ENCODE data around the gene CDK1. TPM values are rescaled to one million over a fixed set of nuclear protein-coding genes. Genes with fewer than 3 reads are reported as not detected.
A peak's percentile ranks its signal among the peaks of the same experiment; 100 is the strongest.

The CDK1 gene
- polyA plus RNA-seq, 1 donor (not counting 4 experiments of a cell fraction or from before 2014, with no cell fraction given) = 43.8 TPM

GRCh38 chr10:60735244-60735643 lies 43.0 kb upstream of the CDK1 start:
- Histone ChIP-seq H3K27ac (ENCODE audit: control insufficient read depth, insufficient read depth, low read length) (no peak overlapping the region), H3K4me2 (ENCODE audit: control insufficient read depth, extremely low read depth, insufficient read depth, low read depth, low read length) (peak overlapping the region; percentile 13), H3K4me3 (ENCODE audit: control insufficient read depth in 2 of 3, extremely low read depth in 1 of 3, insufficient read depth in 2 of 3, low read depth in 1 of 3, low read length in 3 of 3) (no peak overlapping the region), H3K27me3 (ENCODE audit: control insufficient read depth, extremely low read depth, insufficient read depth, low read length) (no peaks in the 10 kb centered on the region), H3K9me1 (ENCODE audit: control insufficient read depth, extremely low read depth, insufficient read depth, low read length) (no peaks in the 10 kb centered on the region), H3K79me2 (ENCODE audit: control insufficient read depth, insufficient read depth, low read length) (peaks cover 14% of the 10 kb centered on the region), H3K9me3 (ENCODE audit: control insufficient read depth, low read depth, low read length) (no peaks in the 10 kb centered on the region), H4K20me1 (ENCODE audit: control insufficient read depth, extremely low read depth, insufficient read depth, low read length) (no peaks in the 10 kb centered on the region), H3K36me3 (ENCODE audit: control insufficient read depth in 2 of 2, extremely low read depth in 1 of 2, insufficient read depth in 2 of 2, low read length in 2 of 2) (no peaks in the 10 kb centered on the region), H3K4me1 (ENCODE audit: control insufficient read depth, extremely low read depth, insufficient read depth, low read length) (peaks cover 19% of the 10 kb centered on the region), H3K9ac (ENCODE audit: control insufficient read depth, extremely low read depth, insufficient read depth, low read length) (no peak overlapping the region), H2AFZ (ENCODE audit: control insufficient read depth, low read length) (peak overlapping the region; percentile 50)
- no peak for DNase-seq (ENCODE audit: low read depth, low spot score)
- dilution Hi-C loops (cut with MboI; ENCODE audit: extremely low pct_ligation_motif_present, low sequenced_read_pairs) = no loop called here
- no peak for TF ChIP-seq EZH2 (IDR thresholded peaks at IDR 0.05; ENCODE audit: low read length)
- TF ChIP-seq, protein P1, sequence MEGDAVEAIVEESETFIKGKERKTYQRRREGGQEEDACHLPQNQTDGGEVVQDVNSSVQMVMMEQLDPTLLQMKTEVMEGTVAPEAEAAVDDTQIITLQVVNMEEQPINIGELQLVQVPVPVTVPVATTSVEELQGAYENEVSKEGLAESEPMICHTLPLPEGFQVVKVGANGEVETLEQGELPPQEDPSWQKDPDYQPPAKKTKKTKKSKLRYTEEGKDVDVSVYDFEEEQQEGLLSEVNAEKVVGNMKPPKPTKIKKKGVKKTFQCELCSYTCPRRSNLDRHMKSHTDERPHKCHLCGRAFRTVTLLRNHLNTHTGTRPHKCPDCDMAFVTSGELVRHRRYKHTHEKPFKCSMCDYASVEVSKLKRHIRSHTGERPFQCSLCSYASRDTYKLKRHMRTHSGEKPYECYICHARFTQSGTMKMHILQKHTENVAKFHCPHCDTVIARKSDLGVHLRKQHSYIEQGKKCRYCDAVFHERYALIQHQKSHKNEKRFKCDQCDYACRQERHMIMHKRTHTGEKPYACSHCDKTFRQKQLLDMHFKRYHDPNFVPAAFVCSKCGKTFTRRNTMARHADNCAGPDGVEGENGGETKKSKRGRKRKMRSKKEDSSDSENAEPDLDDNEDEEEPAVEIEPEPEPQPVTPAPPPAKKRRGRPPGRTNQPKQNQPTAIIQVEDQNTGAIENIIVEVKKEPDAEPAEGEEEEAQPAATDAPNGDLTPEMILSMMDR (optimal IDR thresholded peaks at IDR 0.05 in 1 of 3, IDR thresholded peaks at IDR 0.05 in 1 of 3, conservative IDR thresholded peaks at IDR 0.05 in 1 of 3; ENCODE audit: extremely low read depth in 1 of 3, insufficient read depth in 2 of 3, low read length in 3 of 3) = no peak
- FAIRE-seq = peak; percentile 83

DNA sequence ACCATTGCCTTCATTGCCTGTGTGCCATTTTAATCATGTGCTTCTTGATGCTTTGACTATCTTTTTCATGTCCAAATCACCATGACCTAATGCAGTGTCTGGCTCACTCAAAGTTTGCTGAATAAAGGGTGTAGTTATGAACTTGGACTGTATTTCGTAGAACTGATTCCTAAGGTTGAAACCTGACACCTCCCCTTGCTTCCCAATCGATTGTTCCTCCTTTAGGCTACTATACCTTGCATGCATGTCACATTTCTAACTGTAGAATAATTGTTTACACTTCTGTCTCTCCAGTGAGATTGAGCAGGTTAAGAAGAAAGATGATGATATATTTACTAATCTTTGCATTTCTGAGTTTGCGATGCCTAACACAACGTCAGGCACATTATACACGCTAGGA lies 41.0 kb upstream of the CDK1 start:
- H3K4me2 ChIP-seq (ENCODE audit: control insufficient read depth, extremely low read depth, insufficient read depth, low read depth, low read length) = no peak overlapping the region
- DNase-seq (ENCODE audit: low read depth, low spot score) = no peak
- H3K9me1 ChIP-seq (ENCODE audit: control insufficient read depth, extremely low read depth, insufficient read depth, low read length) = no peaks in the 10 kb centered on the region
- dilution Hi-C loops (cut with MboI; ENCODE audit: extremely low pct_ligation_motif_present, low sequenced_read_pairs) = no loop called here
- no peak for FAIRE-seq
- H3K4me3 ChIP-seq (ENCODE audit: control insufficient read depth in 2 of 3, extremely low read depth in 1 of 3, insufficient read depth in 2 of 3, low read depth in 1 of 3, low read length in 3 of 3) = no peak overlapping the region
- no peaks in the 10 kb centered on the region for H3K36me3 ChIP-seq (ENCODE audit: control insufficient read depth in 2 of 2, extremely low read depth in 1 of 2, insufficient read depth in 2 of 2, low read length in 2 of 2)
- no peaks in the 10 kb centered on the region for H3K9me3 ChIP-seq (ENCODE audit: control insufficient read depth, low read depth, low read length)
- no peak overlapping the region for H2AFZ ChIP-seq (ENCODE audit: control insufficient read depth, low read length)
- peaks cover 6% of the 10 kb centered on the region for H3K79me2 ChIP-seq (ENCODE audit: control insufficient read depth, insufficient read depth, low read length)
- TF ChIP-seq EZH2 (IDR thresholded peaks at IDR 0.05; ENCODE audit: low read length) = no peak
- TF ChIP-seq, protein P1 (optimal IDR thresholded peaks at IDR 0.05 in 1 of 3, IDR thresholded peaks at IDR 0.05 in 1 of 3, conservative IDR thresholded peaks at IDR 0.05 in 1 of 3; ENCODE audit: extremely low read depth in 1 of 3, insufficient read depth in 2 of 3, low read length in 3 of 3) = no peak
- H3K9ac ChIP-seq (ENCODE audit: control insufficient read depth, extremely low read depth, insufficient read depth, low read length) = no peak overlapping the region
- H3K27me3 ChIP-seq (ENCODE audit: control insufficient read depth, extremely low read depth, insufficient read depth, low read length) = no peaks in the 10 kb centered on the region
- no peak overlapping the region for H3K27ac ChIP-seq (ENCODE audit: control insufficient read depth, insufficient read depth, low read length)
- H4K20me1 ChIP-seq (ENCODE audit: control insufficient read depth, extremely low read depth, insufficient read depth, low read length) = no peaks in the 10 kb centered on the region
- H3K4me1 ChIP-seq (ENCODE audit: control insufficient read depth, extremely low read depth, insufficient read depth, low read length) = peaks cover 19% of the 10 kb centered on the region
